Activated CD8-positive, alpha-beta memory T cell treated with anti-CD3 and anti-CD28 coated beads for 24 hours (primary cell): ENCODE results near the gene ZNF879.

ENCODE experiments used
- DNase-seq: peaks from one replicate; pipeline ENCODE4 v3.0.0-alpha.2; 2020

Gene ZNF879

DNA sequence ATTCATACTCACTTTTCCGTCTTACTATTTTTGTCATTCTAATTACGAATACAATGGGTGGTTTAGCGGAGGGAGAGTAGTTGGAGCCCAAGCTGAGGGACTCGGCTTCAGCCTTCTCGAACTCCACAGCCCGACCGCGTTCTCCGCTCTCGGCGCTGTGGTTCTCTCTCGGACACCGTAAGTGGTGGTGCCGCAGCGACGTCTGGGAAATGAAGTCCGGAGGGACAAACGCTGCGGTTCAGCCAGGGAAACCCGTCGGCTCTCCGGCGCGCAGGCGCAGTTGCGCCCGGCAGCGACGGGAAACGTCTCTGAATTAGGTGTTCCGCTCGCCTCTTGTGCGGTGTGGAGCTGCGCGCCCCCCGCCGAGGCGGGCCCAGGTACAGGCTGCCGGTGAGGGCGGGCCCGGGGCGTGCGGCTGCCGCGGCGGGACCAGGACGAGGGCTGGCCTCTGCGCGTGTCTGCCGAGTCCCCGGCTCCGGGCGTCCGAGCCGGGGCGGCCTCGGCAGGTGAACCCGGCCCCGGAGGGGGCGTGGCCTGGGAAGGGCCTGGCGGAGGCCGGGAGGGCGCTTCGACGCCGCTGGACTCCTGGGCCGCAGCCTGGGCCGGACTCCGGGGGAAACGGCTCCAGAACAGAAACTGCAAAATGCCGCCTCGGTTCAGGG is at the start of gene ZNF879:
TSS of gene ZNF879 (plus strand) at position 277 of the 662 bp plus-strand sequence. CDS start 1,201 bp downstream, outside the sequence.
- peak; percentile 97 for DNase-seq

DNA sequence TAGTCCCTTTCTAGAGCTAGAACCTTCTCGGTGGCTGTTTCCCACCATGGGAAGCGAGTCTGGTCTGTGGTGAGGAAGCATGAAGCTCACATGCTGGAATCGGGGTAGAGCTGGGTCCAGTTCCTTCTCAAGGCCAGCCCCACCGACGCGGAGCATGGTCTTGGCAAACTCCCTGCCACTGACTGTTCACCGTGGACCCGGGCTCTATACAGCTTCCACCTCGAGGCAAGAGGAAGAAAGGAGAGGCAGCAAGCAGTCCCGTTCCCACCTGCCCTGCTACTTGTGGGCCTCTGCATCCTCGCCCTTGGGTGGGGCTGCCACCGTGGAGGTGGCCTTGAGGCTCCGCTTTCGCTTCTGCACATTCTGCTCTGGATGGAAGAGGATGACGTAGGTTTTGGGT is 42.2 kb upstream of the ZNF879 start:
- no peak for DNase-seq

DNA sequence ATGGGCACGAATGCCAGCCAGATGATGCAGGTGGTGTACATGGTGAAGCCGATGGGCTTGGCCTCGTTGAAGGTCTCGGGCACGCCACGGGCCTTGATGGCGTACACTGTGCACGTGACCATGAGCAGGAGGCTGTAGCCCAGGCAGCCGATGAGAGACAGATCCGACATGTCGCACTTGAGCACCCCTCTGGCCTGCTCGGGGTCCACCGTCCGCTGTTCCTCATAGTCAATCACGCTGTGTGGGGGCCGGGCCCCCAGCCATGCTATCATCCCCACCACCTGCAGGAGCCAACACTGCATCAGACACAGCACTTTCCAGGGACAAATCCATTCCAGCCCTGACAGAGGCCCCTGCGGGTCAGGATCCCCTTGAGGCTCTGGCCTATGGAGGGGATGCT is 40.7 kb upstream of the ZNF879 start:
- DNase-seq: no peak

DNA sequence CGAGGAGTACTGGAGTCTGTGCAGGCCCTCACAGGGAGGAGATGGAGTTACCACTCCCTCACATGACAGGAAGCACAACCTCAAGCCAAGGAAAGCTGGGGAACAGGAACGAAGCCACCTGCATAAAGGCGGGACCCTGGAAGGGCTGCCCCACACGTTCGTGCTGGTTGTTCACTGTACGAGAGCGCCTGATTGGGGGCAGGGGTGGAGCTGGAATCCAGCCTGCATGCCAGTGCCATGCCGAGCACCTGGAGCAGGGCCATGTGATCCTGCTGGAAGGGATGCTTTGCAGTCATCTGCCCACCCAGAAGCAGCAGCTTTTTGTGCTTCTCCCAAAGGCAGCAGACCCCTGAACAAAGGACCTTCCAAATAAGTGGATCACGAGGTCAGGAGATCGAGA is 39.9 kb upstream of the ZNF879 start:
- no peak for DNase-seq

DNA sequence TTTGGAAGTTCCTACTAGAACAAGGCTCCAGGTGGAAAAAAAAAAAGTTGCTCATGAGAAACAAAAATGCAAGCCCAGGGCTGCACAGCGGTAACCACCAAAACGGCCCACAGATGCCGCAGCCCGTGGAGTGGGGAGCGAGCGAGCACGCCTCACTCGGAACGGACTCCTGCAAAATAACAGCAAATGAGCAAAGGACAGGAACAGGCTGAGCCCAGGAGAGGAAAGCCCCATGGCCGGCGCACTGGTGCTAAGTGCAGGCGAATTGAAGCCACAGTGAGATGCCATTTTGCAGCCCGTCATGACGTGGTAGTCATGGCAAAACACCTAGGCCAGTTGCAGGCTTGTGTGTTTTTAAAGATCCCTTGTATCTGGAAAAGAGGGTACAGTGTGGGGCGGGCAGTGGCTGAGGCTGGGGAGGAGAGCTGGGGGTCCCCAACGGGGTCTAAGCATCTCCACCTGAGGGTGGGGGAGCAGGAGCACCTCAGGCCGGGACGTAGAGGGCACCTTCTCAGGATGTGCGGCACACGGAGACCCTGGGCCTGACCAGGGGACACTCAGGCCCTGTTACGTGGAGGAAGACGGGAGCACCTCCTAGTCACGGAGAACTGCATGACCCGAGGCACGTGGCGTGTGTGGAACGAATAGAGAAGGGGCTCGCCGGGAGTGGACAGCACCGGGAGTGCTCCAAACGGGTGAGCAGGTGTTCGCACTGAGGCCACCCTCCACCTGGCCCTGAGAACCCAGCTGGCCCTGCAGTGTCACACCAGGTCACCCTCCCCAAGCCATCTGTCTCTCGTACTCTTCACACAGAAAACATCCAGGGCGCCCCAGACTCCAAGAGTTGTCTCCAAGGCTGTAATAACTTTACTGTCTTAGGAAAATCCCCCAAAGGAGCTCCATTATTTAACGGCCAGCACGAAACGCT is 39.2 kb upstream of the ZNF879 start:
- DNase-seq: no peak

- DNase-seq: no peak
Observed at GRCh38 chr5:178986326-178986960, 37.2 kb upstream of the ZNF879 start.

DNA sequence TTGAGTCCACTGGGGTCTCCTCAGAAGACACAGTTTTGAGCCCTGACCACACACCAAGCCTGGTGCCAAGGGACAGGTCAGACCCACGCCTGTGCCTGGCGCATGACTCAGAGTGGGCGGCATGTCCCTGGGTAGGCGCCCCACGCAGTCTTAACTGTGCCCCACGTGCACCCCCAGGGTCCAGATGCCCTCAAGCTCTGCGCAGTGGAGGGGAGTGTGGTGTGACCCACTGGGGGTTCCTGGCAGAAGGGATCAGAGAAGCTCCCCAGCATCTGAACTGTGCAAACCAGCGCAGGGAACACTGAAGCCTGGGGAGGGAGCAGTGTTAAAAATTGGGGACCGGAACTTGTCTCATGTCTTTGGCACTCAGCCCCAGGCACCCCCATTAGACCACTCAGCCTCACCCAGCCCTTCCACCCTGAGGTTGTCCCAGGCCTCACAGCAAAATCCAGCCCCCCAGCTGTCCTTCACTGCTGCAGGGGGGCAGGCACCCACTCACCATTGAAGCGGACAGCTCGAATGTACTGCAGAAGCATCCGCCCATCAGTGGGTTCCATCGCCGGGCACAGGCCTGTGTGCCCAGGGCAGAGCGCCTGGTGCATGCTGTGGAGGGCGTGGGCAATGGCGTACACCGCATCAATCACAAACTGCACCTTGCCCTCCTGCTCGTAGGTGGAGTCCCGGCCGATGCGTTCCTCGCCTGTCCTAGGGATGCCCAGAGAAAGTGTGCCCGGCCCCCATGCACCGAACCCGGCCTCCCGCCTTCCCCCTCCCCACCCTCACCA is 35.0 kb upstream of the ZNF879 start:
- no peak for DNase-seq

- no peak for DNase-seq
Observed at GRCh38 chr5:178989311-178989710, 34.3 kb upstream of the ZNF879 start.

- no peak for DNase-seq
Observed at GRCh38 chr5:178990491-178990890, 33.1 kb upstream of the ZNF879 start.

DNA sequence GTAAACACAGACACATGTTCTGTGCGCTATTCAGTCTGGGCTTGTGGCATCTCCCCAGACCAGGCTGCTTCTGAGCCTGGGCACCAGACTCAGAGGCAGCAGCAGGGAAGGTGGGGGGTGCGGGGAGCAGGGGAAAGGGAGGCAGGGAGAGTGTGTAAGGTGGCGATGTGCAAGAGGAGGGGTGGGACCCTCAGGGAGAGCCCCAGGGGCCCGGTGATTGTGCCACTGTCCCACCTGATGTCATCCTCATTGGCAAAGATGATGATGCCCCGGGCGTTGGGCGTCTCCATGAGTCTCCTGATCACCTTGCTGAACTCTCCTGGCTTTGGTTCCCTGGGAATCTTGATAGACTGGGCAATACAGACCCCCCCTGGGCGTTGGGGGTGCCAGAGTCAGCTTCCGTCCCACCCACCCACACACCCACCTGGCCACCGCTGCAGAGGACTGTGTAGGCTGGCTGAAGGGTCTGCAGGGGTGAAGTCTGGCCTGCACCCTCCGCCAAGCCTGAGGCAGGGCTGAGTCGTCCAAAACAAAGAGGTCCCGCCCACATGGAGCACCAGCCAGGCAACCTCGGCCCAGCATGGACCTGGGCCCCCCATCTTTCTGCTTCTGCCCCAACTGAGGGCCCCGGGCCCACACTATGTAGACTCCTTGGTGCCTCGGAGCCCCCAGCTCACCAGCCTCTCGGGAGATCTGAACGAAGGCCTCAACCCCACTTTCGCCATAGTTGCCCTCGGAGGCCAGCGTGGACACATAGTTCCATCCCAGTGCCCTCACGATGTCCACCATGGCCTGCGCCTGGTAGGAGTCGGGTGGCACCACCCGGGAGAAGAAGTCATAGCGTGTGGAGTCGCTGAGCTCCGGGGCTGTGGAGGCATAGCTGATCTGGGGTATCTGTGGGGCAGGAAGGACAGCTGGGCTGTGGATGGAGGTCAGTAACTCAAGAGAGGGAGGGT is 32.1 kb upstream of the ZNF879 start:
- no peak for DNase-seq

GRCh38 chr5:178992291-178992895 is 31.2 kb upstream of the ZNF879 start:
- no peak for DNase-seq

- no peak for DNase-seq
Observed at GRCh38 chr5:178993236-178993765, 30.3 kb upstream of the ZNF879 start.

DNA sequence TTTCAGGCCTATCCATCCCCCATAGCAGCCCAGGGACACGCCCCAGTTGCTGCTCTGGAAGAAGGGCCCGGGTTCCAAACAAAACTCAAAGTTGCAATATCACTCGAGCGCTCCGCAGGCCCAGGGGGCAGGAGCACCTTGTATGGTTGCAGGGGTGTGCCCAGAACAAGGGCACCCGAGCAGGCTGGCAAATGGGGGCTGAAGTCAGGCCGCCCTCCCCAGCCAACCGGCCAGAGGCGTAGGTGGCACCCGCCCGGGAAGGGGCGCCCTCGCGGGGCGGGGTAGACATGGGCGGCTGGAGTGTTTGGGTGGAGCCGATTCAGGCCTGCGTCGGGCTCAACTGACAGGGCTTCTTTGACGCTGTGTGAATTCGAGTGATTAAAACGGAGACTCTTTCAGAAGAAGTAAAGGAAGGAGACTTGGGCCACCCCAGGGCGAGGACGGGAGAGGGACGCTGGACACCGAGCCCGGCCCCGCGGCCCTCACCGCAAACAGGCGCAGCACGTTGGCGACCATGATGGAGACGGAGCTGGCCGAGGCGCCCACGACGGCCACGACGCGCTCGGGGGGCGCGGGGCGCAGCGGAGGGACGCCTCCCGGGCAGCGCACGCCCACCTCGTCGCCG is 29.5 kb upstream of the ZNF879 start:
- DNase-seq: no peak

DNA sequence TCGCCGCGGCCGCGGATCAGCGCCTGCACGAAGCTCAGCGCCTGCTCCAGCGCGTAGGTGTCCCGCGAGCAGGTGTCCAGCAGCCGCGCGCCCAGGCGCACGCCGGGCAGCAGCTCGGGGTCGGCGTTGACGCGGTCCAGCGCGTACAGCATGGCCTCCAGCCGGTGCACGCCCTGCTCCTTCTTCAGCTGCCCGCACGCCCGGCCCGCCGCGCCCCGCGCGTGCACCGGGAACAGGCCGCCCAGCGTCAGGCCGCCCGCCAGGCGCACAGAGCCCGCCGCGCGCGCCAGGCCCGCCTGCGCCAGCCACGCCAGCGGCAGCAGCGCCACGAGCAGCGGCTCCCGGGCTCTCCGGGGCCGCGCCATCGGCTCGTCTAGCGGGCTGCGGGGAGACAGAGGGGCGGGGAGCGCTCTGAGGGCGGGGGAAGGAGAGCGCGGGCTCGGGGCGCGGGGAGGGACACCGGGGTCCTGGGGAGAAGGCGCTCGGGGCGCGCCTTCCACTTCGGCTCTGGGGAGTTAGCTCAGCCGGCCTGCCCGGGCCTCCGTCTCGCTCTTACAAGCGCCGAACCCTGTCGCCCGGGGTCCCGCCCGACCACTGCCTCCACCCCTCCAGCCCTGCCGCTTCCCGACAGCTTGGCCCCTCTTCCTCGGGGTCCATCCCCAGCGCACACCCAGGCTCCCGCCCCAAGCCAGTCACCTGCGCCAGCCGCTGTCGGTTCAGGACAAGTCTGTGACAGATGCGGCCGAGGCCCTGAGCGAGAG is 28.8 kb upstream of the ZNF879 start, which contains the start of gene GRM6:
TSS of gene GRM6 (minus strand) at position 741 of the 761 bp plus-strand sequence. CDS start at position 365, 376 bp downstream.
- DNase-seq: no peak

GRCh38 chr5:178995341-178995690 is 28.3 kb upstream of the ZNF879 start:
- DNase-seq: no peak

GRCh38 chr5:178996156-178996555 is 27.4 kb upstream of the ZNF879 start:
- DNase-seq: no peak

- no peak for DNase-seq
Observed at GRCh38 chr5:178997191-178997590, 26.4 kb upstream of the ZNF879 start.

DNA sequence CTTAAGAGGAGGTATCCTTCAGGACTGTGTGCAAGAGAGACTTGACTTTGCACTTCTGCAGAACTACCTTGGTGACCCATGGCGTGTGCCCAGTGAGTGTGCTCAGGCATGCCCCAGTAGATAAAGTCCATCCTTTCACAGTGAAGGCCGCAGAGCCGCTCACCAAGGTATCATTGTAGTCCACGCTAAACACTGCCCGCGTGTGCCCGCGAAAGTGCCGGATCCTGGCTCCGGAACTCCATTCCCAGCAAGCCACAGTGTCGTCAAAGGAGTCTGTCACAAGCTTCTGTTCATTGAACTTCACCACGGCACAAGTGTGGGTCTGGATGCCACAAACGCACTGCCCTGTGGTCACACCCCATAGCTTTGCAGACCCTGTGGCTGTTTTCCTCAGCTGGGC is 25.2 kb upstream of the ZNF879 start:
- no peak for DNase-seq

- DNase-seq: no peak
Observed at GRCh38 chr5:179006564-179006963, 17.0 kb upstream of the ZNF879 start.

- no peak for DNase-seq
Observed at GRCh38 chr5:179008667-179009066, 14.9 kb upstream of the ZNF879 start.
